Epidermal melanocyte (primary cell): ENCODE data around the gene AKR7A2.

Experiments
- DNase-seq: peaks from one replicate; pipeline ENCODE4 v3.0.0; 2011; ENCODE audit warnings: low spot score; ENCODE audit not compliant: insufficient read length

The AKR7A2 gene

DNA sequence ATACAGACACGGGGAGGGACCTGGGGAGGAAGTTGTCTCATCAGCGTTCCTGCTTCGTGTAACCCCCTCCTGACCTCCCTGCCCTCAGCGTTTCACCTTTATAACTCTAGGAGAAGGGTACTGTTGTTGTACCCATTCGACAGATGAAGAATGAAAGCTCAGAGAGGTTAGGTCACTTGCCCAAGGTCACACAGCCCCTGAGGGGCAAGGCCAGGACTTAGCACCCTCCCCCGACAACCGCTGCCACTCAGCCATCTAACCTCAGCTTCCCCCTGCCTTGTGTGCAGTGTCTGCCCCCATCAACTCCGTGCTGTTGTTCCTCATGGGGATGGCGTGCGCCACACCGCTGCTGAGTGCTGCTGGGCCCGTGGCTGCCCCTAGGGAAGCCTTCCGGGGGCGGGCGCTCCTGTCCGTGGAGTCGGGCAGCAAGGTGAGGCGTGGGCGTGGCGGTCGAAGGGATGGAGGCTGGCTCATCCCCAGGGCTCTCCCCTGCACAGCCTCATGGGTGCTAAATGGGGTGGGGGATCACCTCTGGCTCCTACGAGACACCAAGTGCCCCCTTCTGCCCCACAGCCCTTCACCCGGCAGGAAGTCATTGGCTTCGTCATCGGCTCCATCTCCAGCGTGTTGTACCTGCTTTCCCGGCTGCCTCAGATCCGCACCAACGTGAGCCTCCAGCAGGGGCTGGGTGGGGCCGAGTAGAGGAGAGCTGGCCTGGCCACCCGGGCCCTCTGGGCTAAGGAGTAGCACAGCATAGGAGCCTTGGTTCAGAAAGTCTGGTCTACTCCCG lies 14.2 kb upstream of the AKR7A2 start:
- no peak for DNase-seq

DNA sequence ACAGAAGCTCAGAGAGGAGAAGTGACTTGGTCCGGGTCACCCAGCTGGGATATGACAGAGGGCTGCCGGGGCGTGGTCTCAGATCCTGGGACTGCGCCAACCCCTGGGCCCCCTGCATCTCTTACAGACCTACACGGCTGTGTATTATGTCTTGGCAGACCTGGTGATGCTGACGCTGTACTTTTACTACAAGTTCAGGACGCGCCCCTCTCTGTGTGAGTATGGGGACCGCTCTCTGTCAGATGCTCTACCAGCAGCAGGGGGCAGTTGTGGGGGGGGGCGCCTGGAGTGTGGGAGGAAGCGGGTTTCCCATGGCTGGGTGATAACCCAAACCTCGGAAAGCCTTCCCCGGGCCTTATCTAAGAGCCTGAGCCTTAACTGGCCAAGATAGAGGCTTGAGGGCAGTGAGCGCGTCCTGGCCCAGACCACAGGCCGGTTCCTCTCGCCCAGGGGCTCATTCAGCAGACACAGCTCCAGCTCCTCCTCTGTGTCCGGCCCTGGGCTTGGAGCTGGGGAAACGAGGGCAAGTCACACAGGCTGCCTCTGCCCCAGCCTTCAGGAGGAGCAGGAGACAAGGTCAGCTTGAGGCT lies 13.5 kb upstream of the AKR7A2 start:
- DNase-seq = no peak

DNA sequence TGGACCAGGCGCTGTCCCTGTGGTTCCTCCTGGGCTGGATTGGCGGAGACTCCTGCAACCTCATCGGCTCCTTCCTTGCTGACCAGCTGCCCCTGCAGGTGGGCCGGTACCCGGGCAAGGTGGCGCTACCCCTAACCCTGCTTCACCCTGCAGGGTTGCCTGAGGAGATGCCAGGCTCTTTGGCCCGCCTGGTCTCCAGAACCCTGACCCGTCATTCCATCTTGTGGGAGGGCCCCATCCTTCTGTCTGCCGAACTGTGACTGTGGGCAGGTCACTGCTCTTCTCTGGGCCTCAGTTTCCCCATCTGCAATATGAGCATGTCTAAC lies 12.7 kb upstream of the AKR7A2 start:
- no peak for DNase-seq

DNA sequence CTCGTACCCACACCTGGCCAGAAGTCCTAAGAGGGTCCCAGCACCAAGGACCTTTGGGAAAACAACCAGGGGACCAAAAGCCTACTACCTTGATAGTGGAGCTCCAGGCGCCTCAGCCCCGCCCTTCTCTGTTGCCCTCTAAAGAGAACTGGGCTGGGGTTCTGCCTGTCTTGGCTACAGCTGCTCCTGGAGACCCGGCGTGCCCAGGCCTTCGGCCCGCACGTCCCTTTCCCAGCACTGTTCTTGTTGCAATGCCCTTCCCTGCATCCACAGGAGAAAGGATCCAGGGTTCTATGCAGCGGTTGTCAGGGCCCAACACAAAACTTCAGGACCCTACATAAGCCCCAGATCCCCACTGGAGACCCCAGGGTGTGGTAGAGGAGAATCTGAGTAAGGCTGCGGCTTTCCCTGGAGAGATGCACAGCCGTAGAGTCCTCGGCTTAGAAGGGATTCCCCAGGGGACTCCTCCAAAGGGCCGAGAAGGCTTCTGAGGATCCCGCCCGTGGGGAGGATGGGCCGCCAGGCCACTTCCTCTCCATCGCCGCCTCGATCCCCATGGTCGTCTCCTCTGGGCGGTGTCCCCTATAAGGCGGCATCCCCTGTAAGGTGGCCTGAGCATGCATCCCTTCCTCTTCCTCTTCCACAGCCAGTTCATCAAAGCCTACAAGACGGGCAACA lies 12.2 kb upstream of the AKR7A2 start:
- no peak for DNase-seq

DNA sequence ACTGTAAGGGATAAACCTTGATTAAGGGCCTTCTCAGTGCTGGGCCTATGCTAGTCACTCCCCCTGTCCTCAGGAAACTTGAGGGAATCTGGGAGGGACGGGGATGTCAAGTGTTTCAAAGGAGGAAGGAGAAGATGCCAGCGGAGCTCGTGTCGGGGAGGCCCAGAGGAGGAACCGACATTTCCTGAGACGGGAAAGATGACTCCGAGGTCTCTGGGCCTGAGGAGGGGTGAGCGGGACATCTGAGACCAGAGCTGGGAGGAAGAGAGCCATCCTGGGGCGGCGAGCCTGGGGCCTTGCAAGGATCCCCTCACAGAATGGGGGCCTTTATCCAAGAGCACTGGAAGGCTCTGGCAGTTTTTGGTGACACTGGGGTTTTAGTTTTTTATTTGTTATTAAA lies 10.5 kb upstream of the AKR7A2 start:
- no peak for DNase-seq

DNA sequence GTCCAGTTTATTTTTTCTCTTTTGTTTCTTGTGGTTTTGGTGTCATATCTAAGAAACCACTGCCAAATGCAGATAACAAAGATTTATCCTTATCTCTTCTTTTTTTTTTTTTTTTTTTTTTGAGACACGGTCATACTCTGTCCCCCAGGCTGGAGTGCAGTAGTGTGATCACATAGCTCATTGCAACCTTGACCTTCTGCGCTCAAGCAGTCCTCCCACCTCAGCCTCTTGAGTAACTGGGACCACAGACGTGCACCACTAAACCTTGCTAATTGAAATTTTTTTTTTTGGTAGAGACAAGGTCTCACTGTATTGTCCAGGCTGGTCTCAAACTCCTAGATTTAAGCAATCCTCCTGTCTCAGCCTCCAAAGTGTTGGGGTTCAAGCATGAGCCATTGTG lies 9.1 kb upstream of the AKR7A2 start:
- DNase-seq = no peak

DNA sequence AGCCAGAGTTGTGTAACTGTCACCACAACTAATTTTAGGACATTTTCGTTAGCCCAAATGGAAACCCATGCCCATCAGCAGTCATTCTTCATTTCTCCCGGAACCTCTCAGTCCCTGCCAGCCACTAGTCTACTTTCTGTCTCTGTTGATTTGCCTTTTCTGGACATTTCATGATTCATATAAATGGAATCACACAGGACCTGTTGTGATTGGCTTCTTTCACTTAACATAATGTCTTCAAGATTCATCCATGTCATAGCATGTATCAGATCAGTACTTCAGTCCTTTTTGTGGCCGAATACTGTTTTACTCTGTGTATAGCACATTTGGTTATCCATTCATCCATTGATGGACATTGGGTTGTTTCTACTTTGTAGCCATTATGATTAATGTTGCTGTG lies 7.3 kb upstream of the AKR7A2 start:
- no peak for DNase-seq

DNA sequence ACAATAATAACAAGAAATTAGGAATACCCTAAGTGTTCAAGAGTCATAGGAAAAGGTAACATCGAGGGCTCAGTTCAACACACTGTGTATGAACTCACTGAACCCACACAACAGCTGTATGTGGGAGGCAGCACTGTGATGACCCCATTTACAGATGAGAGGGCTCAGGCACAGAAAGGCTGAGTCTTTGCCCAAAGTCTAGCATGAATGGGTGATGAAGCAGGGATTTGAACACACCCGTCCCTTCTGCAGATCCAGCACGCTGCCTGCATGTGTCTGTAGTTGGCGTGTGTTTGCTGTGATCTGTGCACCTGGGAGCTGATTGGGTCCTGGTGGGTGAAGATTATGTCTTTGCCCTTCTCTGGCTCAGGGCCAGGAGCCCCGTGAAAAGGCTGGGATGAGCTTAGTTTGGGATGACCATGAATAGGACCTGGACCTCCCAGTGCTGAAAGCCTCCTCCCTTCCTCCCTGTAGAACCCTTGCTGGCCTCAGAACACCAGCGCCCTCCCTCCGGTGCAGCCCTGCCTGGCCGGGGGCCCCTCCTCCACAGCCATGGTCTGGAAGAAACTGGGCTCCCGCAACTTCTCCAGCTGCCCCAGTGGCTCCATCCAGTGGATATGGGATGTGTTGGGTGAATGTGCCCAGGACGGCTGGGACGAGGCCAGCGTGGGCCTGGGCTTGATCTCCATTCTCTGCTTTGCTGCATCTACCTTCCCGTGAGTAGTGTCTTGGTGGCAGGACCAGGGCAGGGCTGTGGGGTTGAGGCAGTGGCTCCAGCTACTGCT lies 5.4 kb upstream of the AKR7A2 start:
- no peak for DNase-seq

DNA sequence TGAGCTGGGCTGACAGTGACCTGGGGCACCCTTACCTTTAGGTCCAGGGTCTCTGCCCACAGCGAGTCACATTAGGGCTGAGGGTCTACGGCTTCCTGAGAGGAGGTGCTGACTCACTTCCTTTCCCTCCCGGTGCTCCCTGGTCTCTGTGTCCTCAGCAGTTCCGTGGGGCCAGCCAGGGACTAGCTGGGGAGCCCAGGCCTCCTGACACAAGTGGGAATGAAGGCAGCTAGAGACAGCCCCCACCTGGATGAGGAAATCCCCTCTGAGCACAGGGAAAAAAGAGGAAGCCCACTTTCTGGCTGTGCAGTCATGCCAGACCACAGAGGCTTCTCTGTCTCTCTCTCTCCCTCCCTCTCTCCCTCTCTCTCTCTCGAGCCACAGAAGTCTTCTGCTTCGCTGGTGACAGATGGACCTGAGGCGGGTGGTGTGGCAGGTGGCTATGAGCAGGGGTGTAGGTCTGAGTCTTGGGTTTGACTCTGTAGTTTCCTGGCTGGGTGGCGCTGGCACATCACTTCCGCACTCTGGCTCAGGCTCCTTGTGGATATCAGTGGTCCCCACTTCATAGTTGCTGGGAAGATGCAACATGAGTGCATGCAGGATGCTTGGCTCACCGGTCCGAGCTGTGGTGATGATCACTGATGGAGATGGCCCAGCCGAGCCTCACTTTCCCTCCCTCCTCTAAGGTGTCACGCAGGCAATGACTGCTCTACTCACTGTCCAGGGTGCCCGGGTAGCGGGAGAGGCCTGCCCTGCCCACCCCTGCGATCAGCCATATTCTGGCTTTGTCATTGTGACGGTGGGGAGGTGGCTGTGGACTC lies 3.6 kb upstream of the AKR7A2 start:
- no peak for DNase-seq

DNA sequence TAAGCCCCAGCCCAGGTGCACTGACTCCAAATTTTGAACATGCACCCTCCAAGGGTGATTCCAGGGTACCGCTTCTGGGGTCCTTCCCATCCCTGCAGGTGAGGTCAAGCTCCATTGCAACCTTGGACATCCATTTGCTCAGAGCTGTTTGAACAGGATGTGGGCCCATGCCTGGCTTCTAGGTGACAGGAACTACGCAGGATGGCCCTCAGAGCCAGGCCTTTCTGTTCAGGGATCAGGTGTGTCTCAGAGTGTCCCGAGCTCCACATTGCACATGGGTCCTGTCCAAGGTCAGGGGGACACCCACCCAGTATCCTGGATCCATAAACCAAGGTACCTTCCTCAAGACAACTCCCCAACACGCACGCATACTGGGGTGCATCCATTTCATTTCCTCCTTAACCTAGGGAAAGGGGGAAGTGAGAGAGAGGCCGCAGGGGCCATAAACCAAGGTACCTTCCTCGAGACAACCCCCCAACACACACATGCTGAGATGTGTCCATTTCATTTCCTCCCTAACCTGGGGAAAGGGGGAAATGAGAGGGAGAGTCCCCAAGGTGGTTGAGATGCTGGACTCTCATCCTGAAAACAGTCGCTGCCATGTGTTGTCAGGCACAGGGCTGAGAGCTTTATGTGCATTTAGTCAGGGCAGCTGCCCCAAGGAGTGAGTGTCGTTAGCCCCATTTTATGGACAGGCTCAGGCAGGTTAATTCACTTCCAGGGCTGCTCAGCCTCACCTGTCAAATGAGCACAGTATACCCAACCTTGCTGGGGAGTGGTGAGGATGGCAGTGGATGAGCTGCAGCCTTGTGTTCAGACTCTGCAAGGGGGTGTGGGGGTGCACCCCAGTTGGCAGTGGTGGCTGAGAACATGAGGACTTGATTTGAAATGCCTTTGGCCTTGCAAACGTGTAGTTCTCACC lies 2.3 kb upstream of the AKR7A2 start:
- no peak for DNase-seq

DNA sequence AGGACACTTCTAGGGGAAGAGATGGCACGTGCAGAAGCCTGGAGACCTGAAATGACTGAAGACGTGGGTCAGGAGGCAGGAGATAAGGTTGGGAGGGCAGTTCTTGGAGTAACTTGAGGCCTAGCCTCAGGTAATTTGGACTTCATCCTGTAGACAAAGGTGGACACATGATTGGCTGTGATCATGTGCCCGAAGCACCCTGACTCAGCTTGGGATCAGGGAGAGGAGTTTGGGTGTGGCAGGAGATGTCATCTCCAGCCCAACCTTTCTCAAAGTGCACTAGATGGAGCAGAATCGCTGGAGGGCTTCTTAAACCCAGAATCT lies 1.7 kb upstream of the AKR7A2 start:
- DNase-seq = no peak

DNA sequence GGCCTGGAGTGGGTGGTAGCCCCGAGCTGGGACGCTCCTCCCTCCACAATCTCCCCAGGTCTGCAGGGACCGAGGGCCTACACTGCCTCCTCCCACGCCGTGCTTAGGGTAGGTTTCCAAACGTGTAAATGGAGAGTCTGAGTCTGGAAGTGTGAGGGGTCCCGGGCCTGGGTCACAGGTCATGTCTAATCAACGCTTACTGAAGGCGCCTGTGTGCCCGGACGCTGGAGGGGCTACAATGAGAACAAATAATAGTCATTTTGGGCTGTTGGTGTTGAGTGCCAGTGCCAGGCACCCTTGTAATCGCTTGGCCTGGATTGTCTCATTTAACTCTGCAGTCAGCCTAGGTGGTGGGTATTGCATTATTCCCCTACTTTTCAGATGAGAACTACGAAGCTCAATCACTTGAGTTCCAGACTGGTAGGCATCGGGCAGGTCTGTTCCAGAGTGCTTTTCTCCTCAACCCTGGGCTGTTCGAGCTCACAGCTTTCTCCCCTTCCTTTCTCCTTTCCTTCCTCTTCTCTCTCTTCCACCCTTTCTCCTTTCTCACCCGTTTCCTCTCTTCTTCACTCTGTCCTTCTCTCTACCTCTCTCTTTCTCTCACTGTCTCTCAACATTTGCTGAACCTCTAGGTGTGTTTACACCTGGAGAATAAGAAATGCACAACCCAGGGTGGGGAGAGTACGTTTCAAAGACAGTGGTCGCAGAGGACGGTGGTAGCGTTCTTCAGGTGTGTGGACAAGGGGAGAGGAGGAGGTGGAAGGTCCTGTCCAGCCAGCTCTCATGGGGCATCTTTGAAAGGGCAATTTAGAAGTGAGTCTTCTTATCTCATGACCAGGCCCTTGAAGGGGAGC lies 1.1 kb upstream of the AKR7A2 start:
- DNase-seq = peak; percentile 44

DNA sequence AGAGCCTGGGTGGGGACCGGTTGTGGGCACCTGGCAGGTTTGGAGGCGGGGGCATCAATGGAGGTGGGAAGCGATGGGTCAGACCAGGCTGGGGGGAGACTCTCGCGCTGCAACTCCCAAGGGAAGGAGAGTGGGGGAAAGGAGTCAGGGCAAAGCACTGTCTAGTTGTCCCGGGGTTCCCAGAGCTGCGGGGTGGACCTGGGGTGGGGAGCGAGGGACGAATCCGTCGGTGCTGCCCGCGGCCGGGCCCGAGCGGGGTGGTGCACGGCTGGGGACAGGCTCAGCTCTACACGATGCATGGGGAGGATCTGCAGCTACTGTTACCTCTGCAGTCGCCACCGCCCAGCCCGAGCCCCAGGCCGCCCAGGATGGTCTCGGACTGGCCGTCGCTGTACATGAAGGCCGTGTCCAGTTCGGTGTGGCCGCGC lies 427 bp downstream of the AKR7A2 start:
- DNase-seq = no peak

DNA sequence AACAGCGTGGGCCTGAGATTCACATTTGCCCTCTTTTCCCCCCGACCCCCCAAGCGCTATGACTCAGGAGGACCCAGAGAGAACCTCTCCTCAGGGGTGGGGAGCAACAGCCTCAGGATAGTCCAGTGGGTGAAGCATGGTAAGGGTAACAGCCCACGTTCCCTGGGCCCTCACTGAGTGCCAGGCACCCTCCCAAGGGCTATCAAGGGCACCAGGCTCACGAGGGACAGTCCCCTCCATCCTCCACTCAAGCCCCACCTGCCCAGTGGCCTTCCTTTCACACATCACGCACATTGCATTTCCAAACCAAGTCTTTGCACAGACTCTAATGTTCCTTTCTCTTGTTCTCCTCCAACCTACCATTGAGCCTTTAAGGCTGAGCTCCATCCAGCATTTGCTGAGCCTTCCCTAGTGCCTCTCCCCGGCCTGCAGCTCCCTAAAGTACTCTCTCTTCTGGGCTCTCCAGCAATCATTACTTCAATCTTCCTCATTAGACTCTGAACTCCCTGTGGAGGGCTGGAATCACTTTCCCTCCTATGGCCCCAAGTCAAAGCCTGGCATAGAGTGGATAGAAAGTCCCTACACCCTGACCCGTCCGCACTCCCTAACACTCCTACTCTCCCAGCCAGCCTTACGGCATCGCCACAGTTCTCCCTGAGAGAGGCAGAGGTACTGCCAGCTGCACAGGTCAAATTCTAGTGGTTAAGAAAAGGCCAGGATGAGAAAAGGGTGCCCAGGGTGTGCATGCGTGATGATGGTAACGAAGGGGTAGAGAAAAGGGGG lies 1.0 kb downstream of the AKR7A2 start:
- no peak for DNase-seq

DNA sequence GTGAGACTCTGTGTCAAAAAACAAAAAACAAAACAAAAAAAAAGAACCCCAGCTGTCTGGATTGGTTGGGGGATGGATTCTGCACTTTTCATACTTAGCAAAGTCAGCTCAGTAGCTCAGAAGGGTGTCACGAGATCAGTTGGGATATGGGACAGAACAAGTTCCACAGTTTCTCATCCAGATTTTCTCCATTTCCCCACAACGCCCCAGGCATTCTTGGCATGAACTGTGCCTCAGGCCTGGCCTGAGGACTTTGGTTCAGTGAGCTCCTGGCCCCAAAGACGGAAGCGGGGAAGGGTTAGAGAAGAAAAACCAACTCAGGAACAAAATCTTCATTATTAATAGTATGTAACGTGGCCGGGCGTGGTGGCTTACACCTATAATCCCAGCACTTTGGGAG lies 1.9 kb downstream of the AKR7A2 start:
- DNase-seq = no peak

DNA sequence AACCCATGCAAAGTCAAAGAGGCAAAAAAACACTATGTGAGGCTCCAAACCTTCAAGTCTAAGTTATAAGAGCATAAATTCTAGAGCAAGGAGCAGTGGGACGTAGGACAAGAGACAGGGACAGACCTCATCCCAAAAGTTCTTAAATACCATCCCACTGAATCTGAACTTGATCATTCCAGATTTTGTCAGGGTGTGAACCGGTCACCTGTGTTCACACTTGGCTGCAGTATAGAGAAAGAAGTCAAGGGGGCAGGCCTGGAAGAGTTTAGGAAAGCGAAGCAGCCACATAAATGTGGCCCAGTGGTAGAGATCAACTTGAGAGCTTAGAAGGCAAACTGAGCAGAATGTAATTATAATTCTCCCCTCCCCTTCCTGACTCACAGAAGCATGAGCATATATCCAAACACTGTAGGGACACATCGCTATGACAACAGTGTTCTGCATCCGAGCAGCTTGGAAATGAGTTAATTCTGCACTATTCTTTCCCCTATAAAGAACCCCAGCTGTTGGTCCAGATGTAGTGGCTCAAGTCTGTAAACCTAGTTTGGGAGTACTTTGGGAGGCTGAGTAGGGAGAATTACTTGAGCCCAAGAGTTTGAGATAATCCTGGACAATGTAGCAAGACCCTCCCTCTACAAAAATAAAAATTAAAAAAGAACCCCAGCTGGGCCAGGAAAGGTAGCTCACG lies 2.7 kb downstream of the AKR7A2 start:
- no peak for DNase-seq

DNA sequence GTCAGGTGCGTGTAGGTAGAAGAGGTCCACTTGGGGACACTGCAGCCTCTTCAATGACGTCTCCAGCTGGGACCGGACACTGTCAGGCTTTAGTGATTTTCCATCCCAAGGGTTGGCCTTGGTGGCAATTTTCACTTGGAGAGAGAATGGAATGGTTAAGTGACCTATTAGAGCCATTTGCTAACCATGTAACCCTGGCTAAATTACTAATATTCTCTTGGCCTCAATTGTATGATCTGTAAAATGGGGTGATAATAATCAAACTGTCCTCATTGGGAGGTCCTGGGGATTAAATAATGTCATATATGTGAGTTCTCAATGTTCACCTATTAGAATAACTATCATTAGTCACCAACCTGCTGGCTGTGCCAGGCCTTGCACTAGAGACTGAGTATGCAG lies 3.4 kb downstream of the AKR7A2 start:
- DNase-seq = no peak
